ENCODE measurements around the gene LGI2.
"Not testable (repeated sequence)": the region's sequence is repeated elsewhere in the genome, so short reads cannot be mapped to it uniquely, and the experiment has no call there.

The LGI2 gene

GRCh38 chr4:25030277-25031076 is at the start of gene LGI2:
TSS of gene LGI2 (minus strand) at chr4:25030946. CDS start at chr4:25030693, 253 bp downstream.
- DNase-seq = no peak

- DNase-seq = no peak
These were observed 47.8 kb upstream of the LGI2 start for GRCh38 chr4:25078523-25078922.

- no peak for DNase-seq
These were observed 46.1 kb upstream of the LGI2 start for GRCh38 chr4:25076625-25077398.

GRCh38 chr4:25075851-25076250 is 45.1 kb upstream of the LGI2 start:
- no peak for DNase-seq

GRCh38 chr4:25075129-25075528 is 44.4 kb upstream of the LGI2 start:
- no peak for DNase-seq

- DNase-seq = no peak
These were observed 39.8 kb upstream of the LGI2 start for GRCh38 chr4:25070545-25070944.

- no peak for DNase-seq
These were observed 38.3 kb upstream of the LGI2 start for GRCh38 chr4:25069014-25069413.

- no peak for DNase-seq
These were observed 37.6 kb upstream of the LGI2 start for GRCh38 chr4:25068386-25068785.

GRCh38 chr4:25065932-25066590 is 35.3 kb upstream of the LGI2 start:
- no peak for DNase-seq

GRCh38 chr4:25065431-25065858 is 34.7 kb upstream of the LGI2 start:
- DNase-seq = no peak

GRCh38 chr4:25064447-25064846 is 33.7 kb upstream of the LGI2 start:
- DNase-seq = not testable (repeated sequence)

GRCh38 chr4:25063116-25063515 is 32.4 kb upstream of the LGI2 start:
- DNase-seq = no peak

GRCh38 chr4:25062098-25062497 is 31.4 kb upstream of the LGI2 start:
- DNase-seq = no peak

GRCh38 chr4:25061602-25062001 is 30.9 kb upstream of the LGI2 start:
- DNase-seq = no peak

- no peak for DNase-seq
These were observed 30.2 kb upstream of the LGI2 start for GRCh38 chr4:25060963-25061340.

GRCh38 chr4:25060241-25060962 is 29.7 kb upstream of the LGI2 start:
- no peak for DNase-seq

- DNase-seq = no peak
These were observed 29.0 kb upstream of the LGI2 start for GRCh38 chr4:25059791-25060190.

GRCh38 chr4:25058796-25059195 is 28.1 kb upstream of the LGI2 start:
- DNase-seq = no peak

GRCh38 chr4:25057299-25057698 is 26.6 kb upstream of the LGI2 start:
- DNase-seq = no peak

GRCh38 chr4:25052037-25052436 is 21.3 kb upstream of the LGI2 start:
- DNase-seq = not testable (repeated sequence)

GRCh38 chr4:25051534-25051933 is 20.8 kb upstream of the LGI2 start:
- DNase-seq = no peak

- no peak for DNase-seq
These were observed 19.8 kb upstream of the LGI2 start for GRCh38 chr4:25050370-25051078.

Measured in stimulated activated CD4-positive, alpha-beta T cell treated with anti-CD3 and anti-CD28 coated beads, Interleukin-12 subunit alpha, Interleukin-12 subunit beta, amount 100 ng/mL, for 4 hours (primary cell).